NCI-H1417 treated with DMSO at 0.1 percent for 48 hours (cell line): Measurements from ENCODE around the gene CEMIP2.

Source experiments
- DNase-seq: peaks from one replicate; lab custom pipeline; 2025; lab: John Stamatoyannopoulos, UW

The CEMIP2 gene

DNA sequence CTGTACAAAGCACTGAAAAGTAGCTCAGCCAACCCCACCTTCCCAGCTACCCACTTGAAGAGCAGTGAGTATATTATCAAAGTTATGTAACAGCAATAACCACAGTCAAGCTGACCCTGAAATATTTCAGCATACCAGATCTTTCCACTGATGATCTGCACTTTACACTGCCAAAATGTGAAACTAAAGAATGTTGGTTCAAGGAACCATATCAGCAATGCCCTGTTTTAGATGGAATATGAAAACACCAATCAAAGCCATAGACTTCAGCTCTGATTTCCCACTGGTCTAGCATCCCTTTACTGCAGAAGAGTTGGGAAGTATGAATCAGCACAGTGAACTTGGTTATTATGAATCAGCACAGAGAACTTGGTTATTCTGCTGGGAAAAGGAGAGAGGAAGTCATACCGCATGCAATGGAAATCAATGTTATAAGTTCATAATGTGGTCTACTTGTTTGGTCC, 20.0 kb downstream of the CEMIP2 start:
- DNase-seq = no peak

DNA sequence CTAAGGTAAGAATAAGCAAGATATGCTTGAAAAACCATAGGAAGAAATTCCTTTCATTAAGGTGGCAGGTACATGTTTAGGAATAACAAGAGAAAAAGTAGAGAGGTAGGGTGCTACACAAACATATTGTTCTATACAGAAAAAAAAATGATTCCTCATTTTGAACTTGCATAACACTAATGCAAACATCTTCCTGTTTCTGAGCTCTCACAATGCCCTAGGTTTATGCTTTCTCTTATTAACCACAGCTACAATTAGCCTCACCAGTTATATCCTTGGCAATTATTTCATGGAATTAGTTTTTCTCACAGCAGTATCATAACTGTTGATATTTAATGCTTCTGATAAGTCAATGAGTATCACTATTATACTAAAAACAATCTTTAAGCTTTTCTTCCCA, 20.7 kb downstream of the CEMIP2 start:
- DNase-seq = no peak

GRCh38 chr9:71746758-71747125, 21.6 kb downstream of the CEMIP2 start:
- no peak for DNase-seq

DNA sequence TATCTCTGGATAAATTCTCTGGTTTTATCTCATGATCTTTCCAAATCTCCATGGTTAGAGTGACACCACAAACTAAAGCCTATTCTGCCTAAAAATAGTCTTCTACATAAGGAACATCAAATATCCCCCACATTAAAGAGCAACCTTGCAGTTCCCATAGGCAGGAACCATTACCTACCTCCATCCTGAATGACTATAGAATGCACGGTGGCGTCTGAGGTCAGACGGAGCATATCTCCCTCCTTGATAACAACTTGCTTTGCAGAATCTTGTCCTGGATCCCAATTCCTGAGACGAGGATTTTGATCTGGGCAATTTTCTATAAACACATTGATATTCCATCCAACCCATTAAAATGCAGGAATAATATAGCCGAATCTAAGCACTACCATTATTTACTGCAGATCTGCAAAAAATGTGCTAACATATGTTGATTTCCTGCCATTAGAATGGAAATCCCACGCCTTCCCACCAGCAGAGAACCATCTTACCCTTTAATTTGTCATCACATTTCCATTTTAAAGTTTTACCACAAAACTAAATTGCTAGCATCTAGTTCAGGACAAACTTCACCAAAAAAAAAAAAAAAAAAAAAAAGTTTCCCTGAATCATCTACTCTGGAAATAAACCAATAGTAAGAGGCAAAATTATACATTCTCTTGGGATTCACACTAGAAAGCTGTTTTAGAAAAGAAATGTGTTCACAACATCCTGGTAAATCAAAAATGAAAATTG, 22.1 kb downstream of the CEMIP2 start:
- DNase-seq = no peak

DNA sequence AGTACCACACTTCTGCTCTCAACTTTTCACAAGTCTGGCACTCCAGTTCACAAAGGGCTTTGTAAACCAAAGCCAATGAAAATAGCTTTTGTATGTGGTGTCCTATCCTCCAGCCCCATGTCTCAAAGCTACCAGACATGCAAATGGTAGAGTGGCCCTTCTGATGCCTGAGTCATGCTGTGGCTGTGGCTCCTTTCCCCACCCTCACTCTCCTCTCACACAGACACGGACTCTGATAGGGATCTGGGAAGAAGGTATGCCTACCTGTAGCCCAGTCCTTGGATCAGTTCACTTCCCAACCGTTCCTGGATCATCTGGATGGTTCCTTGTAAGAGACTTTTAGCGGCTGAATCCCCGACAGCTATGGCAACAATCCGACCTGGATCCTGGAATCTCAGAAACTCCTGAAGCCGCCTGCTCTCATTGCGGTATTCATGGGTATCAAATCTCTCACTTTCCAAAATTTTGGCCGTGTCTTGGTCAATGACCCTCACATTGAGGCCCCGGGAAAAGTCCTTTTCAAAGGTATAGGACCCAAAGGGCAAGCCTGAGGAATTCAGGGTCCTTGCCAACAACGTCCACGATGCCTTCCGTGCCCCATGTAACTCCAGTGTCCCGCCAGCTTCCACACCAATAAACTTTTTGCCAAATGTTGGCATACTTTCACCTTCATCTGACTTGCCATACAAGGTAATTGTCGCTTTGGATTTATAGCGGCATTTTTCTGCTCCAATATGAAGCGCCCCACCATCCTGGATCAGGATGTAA, 23.4 kb downstream of the CEMIP2 start:
- no peak for DNase-seq

GRCh38 chr9:71743882-71744281, 24.4 kb downstream of the CEMIP2 start:
- no peak for DNase-seq

DNA sequence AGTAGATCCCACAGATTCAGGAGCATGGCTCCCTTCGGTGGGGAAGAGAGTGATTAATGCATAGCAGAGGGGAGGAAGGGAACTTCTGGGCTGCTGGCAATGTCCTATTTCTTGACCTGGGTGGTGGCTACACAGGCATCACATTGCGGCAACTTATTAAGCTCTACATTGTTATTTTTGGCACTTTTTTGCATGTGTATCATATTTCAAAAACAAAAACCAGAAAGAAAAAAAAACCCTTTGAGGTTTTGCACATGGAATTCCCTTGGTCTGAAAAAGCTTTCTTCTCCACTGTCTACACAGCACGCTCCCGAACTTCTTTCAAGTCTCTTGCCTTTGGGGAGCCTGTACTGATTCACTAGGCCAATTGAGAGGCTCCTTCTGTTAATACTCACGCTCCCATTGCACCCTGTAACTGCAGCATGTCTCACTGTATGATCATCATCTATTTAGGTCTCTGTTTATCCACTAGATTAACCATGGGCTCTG, 25.1 kb downstream of the CEMIP2 start:
- DNase-seq = no peak

DNA sequence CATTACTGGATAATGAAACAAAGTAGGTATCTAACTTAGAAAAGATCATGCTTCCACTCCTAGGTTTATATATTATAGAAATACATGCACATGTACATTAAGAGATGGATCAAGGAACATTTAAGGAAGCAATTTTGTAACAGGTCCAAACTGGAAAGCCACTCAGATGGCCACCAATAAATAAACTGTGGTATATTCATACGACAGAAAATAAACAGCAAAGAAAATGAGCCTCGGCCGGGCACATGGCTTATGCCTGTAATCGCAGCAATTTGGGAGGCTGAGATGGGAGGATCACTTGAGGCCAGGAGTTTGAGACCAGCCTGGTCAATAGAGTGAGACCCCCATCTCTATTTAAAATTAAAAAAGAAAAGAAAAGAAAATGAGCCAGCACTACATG, 25.6 kb downstream of the CEMIP2 start:
- DNase-seq = no peak

DNA sequence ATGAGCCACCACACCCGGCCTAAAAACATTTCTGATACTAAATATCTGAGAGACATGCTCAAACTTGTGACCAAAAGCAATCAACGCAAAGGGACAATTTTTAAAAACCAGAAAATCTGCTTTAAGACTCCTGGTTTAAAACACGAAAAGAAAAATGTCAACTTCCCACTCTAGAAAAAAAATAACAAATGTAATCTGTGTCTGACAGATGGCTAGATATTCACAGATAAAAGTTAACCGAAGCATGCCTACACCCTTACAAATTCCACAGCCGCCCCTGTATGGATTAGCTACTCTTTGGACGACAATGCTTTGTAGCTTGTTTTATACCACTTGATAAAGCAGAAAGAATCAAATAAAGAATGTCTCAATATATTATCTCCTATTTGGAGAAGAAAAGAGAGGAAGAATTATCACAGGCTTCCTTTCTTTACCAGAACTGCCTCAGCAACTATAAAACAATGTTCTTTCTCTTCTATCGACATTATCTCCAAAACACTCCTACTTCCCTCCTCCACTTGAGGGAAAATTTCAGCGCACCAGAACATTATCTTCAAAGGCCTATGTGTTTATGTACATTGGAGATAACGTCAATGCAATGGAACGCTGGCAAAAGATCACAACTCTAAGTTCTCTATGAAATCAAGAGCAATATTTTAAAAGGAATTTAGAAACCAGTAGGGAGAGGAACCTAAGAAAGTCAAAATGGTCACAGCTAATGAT, 26.2 kb downstream of the CEMIP2 start:
- DNase-seq = no peak

GRCh38 chr9:71740199-71740598, 28.1 kb downstream of the CEMIP2 start:
- DNase-seq = no peak

DNA sequence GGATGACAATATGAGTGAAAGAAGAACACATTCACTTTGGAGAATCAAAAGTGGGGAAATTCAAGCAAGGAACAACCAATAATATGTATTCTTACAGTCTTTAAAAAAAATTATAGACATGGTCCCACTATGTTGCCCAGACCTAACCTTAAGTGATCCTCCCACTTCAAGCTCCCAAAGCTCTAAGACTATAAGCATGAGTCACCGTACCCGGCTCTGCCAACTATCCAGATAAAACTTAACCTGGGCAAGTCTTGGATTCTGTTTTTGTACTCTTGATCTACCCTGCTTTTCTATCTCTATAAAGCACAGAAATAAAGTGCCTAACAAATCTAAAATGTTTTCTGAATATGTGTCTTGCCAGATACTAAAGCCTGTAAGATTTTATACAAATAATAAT, 30.9 kb downstream of the CEMIP2 start:
- no peak for DNase-seq

- no peak for DNase-seq
Observed at GRCh38 chr9:71736236-71736635, 32.1 kb downstream of the CEMIP2 start.

- no peak for DNase-seq
Observed at GRCh38 chr9:71734950-71735349, 33.4 kb downstream of the CEMIP2 start.

DNA sequence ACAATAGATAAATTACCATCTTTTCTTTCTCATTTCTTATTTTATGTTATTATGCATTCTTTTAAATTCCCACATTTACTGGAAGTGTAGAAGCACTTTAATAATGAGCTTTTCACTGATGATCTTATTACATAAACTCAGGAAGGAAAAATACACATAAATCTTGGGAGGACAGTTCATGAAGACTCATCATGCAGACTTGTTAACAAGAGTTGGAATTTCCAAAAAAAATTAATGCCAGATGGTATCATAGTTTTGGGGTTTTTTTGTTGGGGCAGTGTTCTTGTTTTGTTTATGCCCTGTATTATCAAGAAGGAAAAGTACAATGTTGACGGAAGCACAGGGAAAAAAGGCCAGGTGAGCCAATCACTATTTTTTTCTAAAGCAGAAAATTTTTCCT, 35.1 kb downstream of the CEMIP2 start:
- DNase-seq = no peak

- no peak for DNase-seq
Observed at GRCh38 chr9:71729816-71730526, 38.3 kb downstream of the CEMIP2 start.

DNA sequence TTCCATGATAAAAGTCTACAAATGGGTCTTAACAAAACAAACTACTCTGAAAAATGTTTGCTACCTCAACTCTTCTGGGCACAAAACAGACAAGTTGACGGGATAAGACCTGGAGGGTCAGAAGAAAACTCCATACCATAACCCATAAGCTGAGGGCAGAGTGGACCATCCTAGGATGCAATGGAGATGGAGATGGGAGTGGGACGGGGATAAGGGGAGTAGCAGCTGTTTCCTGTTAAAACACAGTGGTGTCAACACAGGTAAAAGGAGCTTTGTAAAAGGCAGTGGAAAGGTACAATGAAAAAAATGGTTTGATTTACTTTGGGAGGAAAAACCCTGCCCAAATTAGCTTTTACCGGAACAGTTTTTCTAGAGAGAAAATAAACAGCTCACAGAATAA, 41.6 kb downstream of the CEMIP2 start:
- DNase-seq = no peak

DNA sequence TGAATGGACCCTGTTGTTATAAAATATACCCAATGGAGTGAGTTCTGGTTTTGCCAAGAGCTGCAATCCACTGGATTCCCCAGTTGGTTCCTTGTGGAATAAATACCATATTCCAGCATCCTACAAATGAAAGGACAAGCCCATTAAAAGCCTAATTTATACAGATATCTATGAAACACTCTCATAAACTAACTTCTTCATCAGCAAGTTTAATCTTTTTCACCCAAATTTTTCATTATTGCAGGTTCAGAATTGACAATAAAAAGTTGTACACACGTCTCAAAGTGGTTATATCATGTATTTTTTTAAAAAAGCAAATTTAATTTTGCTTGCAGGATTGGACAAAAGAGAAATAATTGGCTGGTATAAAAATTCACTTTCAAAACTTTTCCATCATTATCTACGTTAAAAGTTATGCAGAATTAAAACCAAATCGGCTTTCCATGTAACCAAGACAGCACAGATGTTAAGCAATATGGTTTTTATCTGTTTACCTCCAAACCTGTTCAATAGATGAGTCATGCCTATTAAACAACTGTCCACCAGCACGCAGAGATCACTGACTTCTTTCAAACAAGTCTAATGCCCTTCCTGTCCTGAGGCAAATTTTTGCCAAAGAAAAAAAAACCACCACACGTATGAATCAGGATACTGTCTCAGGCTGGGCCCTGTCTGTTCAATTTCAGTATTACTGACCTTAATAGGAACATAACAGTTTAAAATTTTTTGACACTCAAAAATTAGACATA, 42.5 kb downstream of the CEMIP2 start:
- DNase-seq = no peak

DNA sequence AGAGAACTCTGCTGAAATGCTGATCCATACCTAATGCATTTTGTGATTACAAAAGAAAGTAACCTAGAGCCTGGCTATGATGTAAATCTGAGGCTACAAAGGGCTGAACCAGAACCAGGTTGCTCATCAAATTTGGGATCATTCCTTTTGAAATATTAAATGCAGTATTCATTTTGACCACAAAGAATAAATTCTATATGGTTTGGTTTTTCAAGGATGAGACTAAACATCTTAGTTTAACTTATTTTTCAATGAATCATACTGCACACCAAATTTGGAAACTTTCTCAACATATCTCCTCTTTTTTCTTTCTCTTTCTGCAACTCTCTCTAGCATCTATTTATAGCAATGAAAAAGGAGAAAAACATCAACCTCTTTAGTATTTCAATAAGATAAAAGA, 46.5 kb downstream of the CEMIP2 start:
- no peak for DNase-seq

- no peak for DNase-seq
Observed at GRCh38 chr9:71719562-71719961, 48.8 kb downstream of the CEMIP2 start.

DNA sequence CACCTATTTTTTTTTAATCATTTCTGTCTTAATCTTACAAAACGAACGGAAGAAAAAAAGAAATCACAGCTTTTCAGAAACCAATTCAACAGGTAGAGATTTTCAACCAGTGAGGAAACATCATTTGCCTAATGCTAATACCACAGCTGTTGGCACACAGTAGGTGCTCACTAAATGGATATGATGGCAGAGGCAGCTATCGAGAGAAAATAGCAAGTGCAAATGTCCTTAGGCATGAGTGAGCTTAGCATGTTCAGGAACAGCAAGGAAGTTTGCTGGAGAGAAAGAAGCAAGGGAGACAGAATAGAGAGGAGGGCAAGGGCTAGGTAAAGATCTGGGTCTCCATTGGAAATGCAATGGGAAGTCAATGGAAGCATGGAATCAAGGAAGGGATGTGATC, 49.2 kb downstream of the CEMIP2 start:
- no peak for DNase-seq

- no peak for DNase-seq
Observed at GRCh38 chr9:71716138-71716909, 52.0 kb downstream of the CEMIP2 start.
